AG09319 (cell line): Measurements from ENCODE around the gene CTSD.

Experiments
- DNase-seq: peaks from one replicate; pipeline ENCODE4 v3.0.0-alpha.2; 2010; ENCODE audit warnings: low read depth; ENCODE audit errors: extremely low read depth
- CTCF ChIP-seq: IDR thresholded peaks from 2 replicates; pipeline ENCODE4 v1.5.1; 2011; ENCODE audit warnings: low read depth, mild to moderate bottlenecking, inconsistent platforms, low read length, moderate library complexity

Gene CTSD

DNA sequence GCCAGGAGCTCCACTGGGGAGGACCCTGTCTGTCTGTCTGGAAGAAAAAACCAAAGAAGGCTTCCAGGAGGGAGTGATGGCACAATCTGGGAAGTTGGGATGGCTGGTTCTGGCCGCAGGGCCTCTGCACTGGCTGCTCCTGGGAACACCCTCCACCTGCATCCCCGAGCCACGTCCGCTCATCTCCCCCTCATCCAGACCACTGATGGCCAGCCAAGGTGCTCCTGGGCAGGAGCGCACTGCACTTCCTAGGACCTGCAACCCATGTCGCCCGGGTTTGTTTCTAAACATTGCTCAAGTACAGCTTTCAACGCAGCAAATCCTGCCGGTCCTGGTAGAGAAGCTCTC is 8.4 kb downstream of the CTSD start:
- TF ChIP-seq CTCF = no peak
- no peak for DNase-seq

- no peak for DNase-seq
- no peak for TF ChIP-seq CTCF
These were observed 9.2 kb downstream of the CTSD start for GRCh38 chr11:1754376-1755150.

DNA sequence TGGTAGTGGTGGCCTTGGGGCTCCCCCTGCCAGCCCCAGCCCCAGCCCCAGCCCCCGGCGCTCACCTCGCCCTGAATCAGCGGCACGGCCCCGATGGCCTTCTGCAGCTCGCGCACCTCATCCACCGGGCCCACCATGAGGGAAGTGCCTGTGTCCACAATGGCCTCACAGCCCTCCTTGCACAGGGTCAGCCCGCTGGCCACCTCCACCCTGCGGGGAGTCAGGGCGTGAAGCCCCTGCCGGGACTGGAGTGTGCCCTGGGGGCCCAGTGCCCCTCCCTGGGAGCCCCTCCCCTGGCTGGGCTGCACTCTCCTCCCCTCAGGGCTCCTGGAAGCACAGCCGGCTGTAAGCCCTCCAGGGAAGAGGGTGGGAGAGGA is 9.8 kb downstream of the CTSD start:
- no peak for TF ChIP-seq CTCF
- DNase-seq = no peak

DNA sequence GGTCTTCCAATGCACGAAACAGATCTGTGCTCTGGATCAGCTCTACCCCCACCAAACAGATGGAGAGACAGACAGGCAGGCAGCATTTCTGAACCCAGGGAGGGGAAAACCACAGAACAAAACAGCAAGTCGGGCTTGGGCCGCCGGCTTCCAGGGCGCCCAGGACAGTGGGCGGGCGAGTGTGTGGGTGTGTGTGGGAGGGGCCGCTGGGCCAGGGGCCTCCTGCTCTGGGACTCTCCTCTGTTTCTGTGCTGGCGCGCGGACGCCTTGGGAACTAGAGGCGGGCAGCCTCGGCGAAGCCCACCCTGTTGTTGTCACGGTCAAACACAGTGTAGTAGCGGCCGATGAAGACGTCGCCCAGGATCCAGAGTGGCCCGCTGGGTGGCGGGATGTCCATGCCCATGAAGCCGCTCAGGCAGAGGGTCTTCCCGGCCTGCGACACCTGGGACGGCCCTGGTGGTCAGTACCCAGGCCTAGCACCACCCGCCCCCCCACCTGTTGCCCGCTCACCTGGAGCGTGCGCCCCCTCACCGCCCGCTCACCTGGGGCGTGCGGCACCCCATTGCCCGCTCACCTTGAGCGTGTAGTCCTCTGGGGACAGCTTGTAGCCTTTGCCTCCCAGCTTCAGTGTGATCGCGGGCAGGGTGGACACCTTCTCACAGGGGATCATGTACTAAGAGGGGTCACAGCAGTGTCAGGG is 10.3 kb downstream of the CTSD start:
- DNase-seq = no peak

GRCh38 chr11:1752907-1753228 is 10.9 kb downstream of the CTSD start:
- TF ChIP-seq CTCF = no peak
- no peak for DNase-seq

More for the DNA sequence above, 10.3 kb downstream of the CTSD start:
- no peak for TF ChIP-seq CTCF

- no peak for TF ChIP-seq CTCF
- DNase-seq = no peak
These were observed 11.5 kb downstream of the CTSD start for GRCh38 chr11:1751999-1752906.

DNA sequence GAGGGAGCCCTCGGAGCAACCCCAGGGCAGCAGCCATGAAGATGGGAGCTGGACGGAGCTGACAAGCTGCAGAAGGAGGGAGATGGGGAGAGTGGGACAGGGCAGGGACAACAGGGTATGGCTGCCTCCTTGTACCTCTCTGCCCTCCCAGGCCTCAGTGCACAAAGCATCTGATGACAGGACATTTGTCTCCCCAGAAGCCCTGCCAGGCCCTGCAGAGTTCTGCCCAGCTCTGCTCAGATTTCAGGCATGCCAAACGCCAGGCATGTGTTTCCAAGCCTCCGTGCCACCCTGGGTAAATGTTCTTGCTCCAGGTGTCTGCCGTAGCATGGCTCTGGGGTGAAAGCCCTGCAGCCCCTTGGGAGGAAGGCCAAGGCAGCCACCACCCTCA is 12.2 kb downstream of the CTSD start:
- DNase-seq = no peak

More for the DNA sequence above, 12.2 kb downstream of the CTSD start:
- TF ChIP-seq CTCF = no peak
